HG03066 (cell line): Measurements from ENCODE around the gene SACS.
A peak's percentile ranks its signal among the peaks of the same experiment; 100 is the strongest.
"Not testable (repeated sequence)": the region's sequence is repeated elsewhere in the genome, so short reads cannot be mapped to it uniquely, and the experiment has no call there.

Experiments used
- ATAC-seq: cut with Tn5 transposase; IDR thresholded peaks from one replicate; pipeline ENCODE4 v1.9.1; 2021; ENCODE audit warnings: low read depth; ENCODE audit not compliant: unreplicated experiment

Gene SACS

GRCh38 chr13:23321535-23322241 lies 111.8 kb downstream of the SACS start:
- ATAC-seq, result peak; percentile 80

DNA sequence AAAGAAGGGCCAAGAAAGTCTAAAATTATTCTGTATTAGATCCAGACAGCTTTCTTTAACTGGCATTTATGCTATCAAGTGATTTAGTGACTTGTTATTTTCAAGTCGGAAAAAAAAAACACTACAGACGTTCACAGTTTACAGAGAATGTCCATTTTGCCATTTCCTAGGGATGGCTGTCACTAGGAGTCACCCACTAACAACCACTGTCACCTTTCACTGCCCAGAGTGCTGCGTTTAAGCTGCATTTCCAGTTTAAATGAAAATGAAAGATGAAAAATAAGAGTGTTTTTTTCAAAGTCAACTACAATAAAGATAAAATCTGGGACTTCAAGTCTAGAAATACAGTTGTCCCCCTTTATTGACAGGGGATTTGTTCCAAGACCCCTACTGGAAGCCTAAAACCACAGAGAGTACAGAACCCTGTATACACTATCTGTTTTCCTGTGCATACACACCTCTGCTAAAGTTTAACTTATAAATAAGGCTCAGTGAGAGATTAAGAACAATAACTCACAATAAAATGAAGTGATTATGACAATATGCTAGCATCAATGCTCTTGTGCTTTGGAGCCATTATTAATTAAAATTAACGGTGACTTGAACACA lies 112.5 kb downstream of the SACS start:
- no peak for ATAC-seq

DNA sequence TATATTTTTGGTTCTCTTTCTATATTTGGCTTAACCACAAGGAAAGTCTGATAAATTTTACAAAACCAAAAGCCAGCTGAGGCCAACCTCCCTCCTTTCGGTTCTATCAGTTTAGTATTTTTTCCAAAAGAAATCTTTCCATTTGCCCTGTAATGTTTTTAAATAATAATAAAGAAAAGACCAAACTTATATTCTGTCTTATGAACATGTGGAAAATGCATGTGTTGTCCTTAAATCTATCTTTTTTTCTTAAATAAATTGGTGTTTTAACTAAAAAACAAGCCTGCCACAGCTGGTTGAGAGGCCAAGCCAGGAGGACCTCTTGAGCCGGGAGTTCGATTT lies 113.6 kb downstream of the SACS start:
- no peak for ATAC-seq

DNA sequence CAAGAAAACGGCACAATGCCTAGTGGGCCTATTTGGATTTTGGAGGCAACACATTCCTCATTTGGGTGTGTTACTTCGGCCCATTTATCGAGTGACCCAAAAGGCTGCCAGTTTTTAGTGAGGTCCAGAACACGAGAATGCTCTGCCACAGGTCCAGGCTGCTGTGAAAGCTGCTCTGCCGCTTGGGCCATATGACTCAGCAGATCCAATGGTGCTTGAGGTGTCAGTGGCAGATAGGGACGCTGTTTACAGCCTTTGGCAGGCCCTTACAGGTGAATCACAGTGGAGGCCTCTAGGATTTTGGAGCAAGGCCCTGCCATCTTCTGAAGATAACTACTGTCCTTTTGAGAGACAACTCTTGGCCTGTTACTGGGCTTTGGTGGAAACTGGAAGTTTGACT lies 118.7 kb downstream of the SACS start:
- ATAC-seq, result not testable (repeated sequence)

- ATAC-seq, result no peak
Observed at GRCh38 chr13:23292586-23292985, 140.9 kb downstream of the SACS start.

- ATAC-seq, result no peak
Observed at GRCh38 chr13:23289917-23290357, 143.6 kb downstream of the SACS start.

DNA sequence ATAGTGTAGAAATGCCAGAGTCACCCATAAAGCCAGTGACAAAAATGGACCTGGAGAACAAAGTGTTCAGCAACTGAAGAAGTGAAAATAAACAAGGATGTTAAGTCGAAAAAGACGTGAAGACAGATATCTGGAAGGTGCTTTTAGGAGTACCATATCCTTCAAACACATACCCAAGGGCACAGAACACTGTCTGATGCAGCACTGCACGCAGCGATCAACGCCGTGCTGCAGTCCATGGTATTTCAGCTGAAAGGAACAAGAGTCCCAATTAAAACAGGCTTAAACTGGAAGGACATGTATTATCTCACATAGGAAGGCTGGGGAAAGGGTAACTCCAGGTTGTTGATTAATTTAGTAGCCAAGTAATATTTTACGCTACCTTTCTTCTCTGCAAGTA lies 144.5 kb downstream of the SACS start:
- ATAC-seq, result no peak

GRCh38 chr13:23288564-23288963 lies 144.9 kb downstream of the SACS start:
- ATAC-seq, result no peak

- no peak for ATAC-seq
Observed at GRCh38 chr13:23279321-23279720, 154.2 kb downstream of the SACS start.
